BLaER1 (cell line): Measurements from ENCODE around the gene ABCA6.

Experiments used
- H3K27ac ChIP-seq: shearing (Covaris generic); formaldehyde crosslinking; 2 replicates; pipeline ENCODE4 v1.8.1; 2022
- H3K27me3 ChIP-seq: shearing (Covaris generic); formaldehyde crosslinking; 2 replicates; pipeline ENCODE4 v1.8.1; 2022
- H3K36me3 ChIP-seq: shearing (Covaris generic); formaldehyde crosslinking; 2 replicates; pipeline ENCODE4 v1.8.1; 2022
- H3K4me1 ChIP-seq: shearing (Covaris generic); formaldehyde crosslinking; 2 replicates; pipeline ENCODE4 v1.8.1; 2022
- H3K4me2 ChIP-seq: shearing (Covaris generic); formaldehyde crosslinking; 2 replicates; pipeline ENCODE4 v1.8.1; 2022
- H3K4me3 ChIP-seq: shearing (Covaris generic); formaldehyde crosslinking; 2 replicates; pipeline ENCODE4 v1.8.1; 2022
- H3K9ac ChIP-seq: shearing (Covaris generic); formaldehyde crosslinking; 2 replicates; pipeline ENCODE4 v1.8.1; 2022
- H3K9me3 ChIP-seq: shearing (Covaris generic); formaldehyde crosslinking; 2 replicates; pipeline ENCODE4 v1.8.1; 2022
- H4K20me1 ChIP-seq: shearing (Covaris generic); formaldehyde crosslinking; 2 replicates; pipeline ENCODE4 v1.8.1; 2022
- Cebpa-rat ChIP-seq: shearing (Covaris generic); IDR thresholded peaks from 2 replicates; pipeline ENCODE4 v1.8.1; 2022

ABCA6 gene

GRCh38 chr17:69134112-69134511 lies 7.6 kb downstream of the ABCA6 start:
- H3K9me3 ChIP-seq, result no peaks in the 10 kb centered on the region
- no peak overlapping the region for H3K27ac ChIP-seq
- no peaks in the 10 kb centered on the region for H3K4me1 ChIP-seq
- no peak for TF ChIP-seq Cebpa-rat
- H4K20me1 ChIP-seq, result no peaks in the 10 kb centered on the region
- H3K4me3 ChIP-seq, result no peak overlapping the region
- H3K36me3 ChIP-seq, result no peaks in the 10 kb centered on the region
- H3K9ac ChIP-seq, result no peak overlapping the region
- no peaks in the 10 kb centered on the region for H3K27me3 ChIP-seq
- no peak overlapping the region for H3K4me2 ChIP-seq

GRCh38 chr17:69130627-69131296 lies 10.9 kb downstream of the ABCA6 start:
- no peak for TF ChIP-seq Cebpa-rat
- Histone ChIP-seq H3K4me1 (no peaks in the 10 kb centered on the region), H3K27me3 (no peaks in the 10 kb centered on the region), H4K20me1 (no peaks in the 10 kb centered on the region), H3K9me3 (no peaks in the 10 kb centered on the region), H3K4me3 (no peak overlapping the region), H3K9ac (no peak overlapping the region), H3K27ac (no peak overlapping the region), H3K36me3 (no peaks in the 10 kb centered on the region), H3K4me2 (no peak overlapping the region)

DNA sequence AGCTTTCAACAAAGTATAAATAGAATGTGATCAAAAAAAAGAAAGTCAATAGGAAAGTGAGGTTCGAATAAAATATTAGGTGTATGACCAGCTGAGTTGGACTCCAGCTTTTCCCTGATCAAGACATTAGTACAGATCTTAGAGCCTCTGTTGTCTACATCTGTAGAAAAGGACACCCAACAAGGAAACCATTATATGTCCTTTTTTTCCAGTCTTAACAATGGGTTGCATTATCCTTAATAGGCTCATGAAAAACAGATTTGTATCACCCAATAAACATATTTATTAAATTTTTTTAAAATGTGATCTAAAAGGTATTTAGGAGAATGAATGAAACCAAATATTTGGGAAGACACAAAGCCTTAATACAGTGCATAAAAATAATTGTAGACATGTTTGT lies 18.1 kb downstream of the ABCA6 start:
- Histone ChIP-seq H3K27ac (no peak overlapping the region), H3K9me3 (no peaks in the 10 kb centered on the region), H3K9ac (no peak overlapping the region), H3K27me3 (no peaks in the 10 kb centered on the region), H3K4me2 (no peak overlapping the region), H4K20me1 (no peaks in the 10 kb centered on the region), H3K36me3 (no peaks in the 10 kb centered on the region), H3K4me3 (no peak overlapping the region), H3K4me1 (no peaks in the 10 kb centered on the region)
- no peak for TF ChIP-seq Cebpa-rat

GRCh38 chr17:69122065-69122464 lies 19.6 kb downstream of the ABCA6 start:
- Histone ChIP-seq H3K4me1 (no peaks in the 10 kb centered on the region), H3K9me3 (no peaks in the 10 kb centered on the region), H3K4me2 (no peak overlapping the region), H3K4me3 (no peak overlapping the region), H4K20me1 (no peaks in the 10 kb centered on the region), H3K27me3 (no peaks in the 10 kb centered on the region), H3K36me3 (no peaks in the 10 kb centered on the region), H3K9ac (no peak overlapping the region), H3K27ac (no peak overlapping the region)
- no peak for TF ChIP-seq Cebpa-rat

GRCh38 chr17:69117855-69118784 lies 23.6 kb downstream of the ABCA6 start:
- Histone ChIP-seq H3K9ac (no peak overlapping the region), H3K9me3 (no peaks in the 10 kb centered on the region), H3K36me3 (no peaks in the 10 kb centered on the region), H3K4me3 (no peak overlapping the region), H3K27me3 (no peaks in the 10 kb centered on the region), H4K20me1 (no peaks in the 10 kb centered on the region), H3K4me2 (no peak overlapping the region), H3K4me1 (peaks cover 4% of the 10 kb centered on the region; the same call in 1 of the 2 replicates), H3K27ac (no peak overlapping the region)
- no peak for TF ChIP-seq Cebpa-rat

DNA sequence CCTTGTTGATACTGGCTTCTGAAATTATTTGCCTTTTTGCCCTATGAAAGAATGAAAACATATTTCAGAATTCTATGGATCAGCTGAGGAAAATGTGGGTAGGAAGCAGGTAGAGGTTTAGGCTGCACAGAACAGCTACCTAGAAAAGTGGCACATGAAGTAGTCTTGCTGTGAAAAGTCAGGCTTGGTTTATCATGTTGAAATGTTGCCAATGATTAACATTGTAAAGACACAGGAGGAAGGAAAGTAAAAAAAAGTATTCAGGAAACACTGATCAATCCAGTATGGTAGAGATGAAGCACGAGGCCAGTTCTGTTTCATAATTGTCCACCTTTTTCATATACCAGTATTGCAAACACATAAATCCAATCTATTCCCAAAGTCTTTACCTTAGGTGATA lies 29.9 kb downstream of the ABCA6 start:
- H3K36me3 ChIP-seq, result no peaks in the 10 kb centered on the region

GRCh38 chr17:69105907-69106730 lies 35.6 kb downstream of the ABCA6 start:
- Histone ChIP-seq H3K9me3 (no peaks in the 10 kb centered on the region), H3K27ac (no peak overlapping the region), H3K4me1 (no peaks in the 10 kb centered on the region), H3K9ac (no peak overlapping the region), H3K4me2 (no peak overlapping the region), H3K27me3 (no peaks in the 10 kb centered on the region), H3K36me3 (no peaks in the 10 kb centered on the region), H3K4me3 (no peak overlapping the region), H4K20me1 (no peaks in the 10 kb centered on the region)
- TF ChIP-seq Cebpa-rat, result no peak

More for the DNA sequence above, 29.9 kb downstream of the ABCA6 start:
- Histone ChIP-seq H3K4me1 (peaks cover 4% of the 10 kb centered on the region; the same call in 1 of the 2 replicates), H3K9ac (no peak overlapping the region), H3K9me3 (no peaks in the 10 kb centered on the region), H3K4me3 (no peak overlapping the region), H4K20me1 (no peaks in the 10 kb centered on the region), H3K27ac (no peak overlapping the region), H3K27me3 (no peaks in the 10 kb centered on the region), H3K4me2 (no peak overlapping the region)
- TF ChIP-seq Cebpa-rat, result no peak

GRCh38 chr17:69103557-69104233 lies 38.0 kb downstream of the ABCA6 start:
- Histone ChIP-seq H3K4me2 (no peak overlapping the region), H3K27me3 (no peaks in the 10 kb centered on the region), H3K4me3 (no peak overlapping the region), H3K27ac (no peak overlapping the region), H3K9ac (no peak overlapping the region), H4K20me1 (no peaks in the 10 kb centered on the region), H3K4me1 (no peaks in the 10 kb centered on the region), H3K9me3 (no peaks in the 10 kb centered on the region), H3K36me3 (no peaks in the 10 kb centered on the region)
- no peak for TF ChIP-seq Cebpa-rat

- H3K4me3 ChIP-seq, result no peak overlapping the region
- no peaks in the 10 kb centered on the region for H4K20me1 ChIP-seq
- no peaks in the 10 kb centered on the region for H3K4me1 ChIP-seq
- H3K36me3 ChIP-seq, result no peaks in the 10 kb centered on the region
- no peaks in the 10 kb centered on the region for H3K27me3 ChIP-seq
- no peaks in the 10 kb centered on the region for H3K9me3 ChIP-seq
- no peak for TF ChIP-seq Cebpa-rat
- no peak overlapping the region for H3K27ac ChIP-seq
- no peak overlapping the region for H3K4me2 ChIP-seq
- H3K9ac ChIP-seq, result no peak overlapping the region
Observed at GRCh38 chr17:69098625-69099024, 43.1 kb downstream of the ABCA6 start.
